GM18505 (cell line): ENCODE results near the gene RDH11.
"Not testable (repeated sequence)": the region's sequence is repeated elsewhere in the genome, so short reads cannot be mapped to it uniquely, and the experiment has no call there.

Source experiments
- ATAC-seq: cut with Tn5 transposase; IDR thresholded peaks from one replicate; pipeline ENCODE4 v1.9.1; 2021; ENCODE audit not compliant: unreplicated experiment
- POLR2A ChIP-seq: IDR thresholded peaks from 4 replicates; pipeline ENCODE4 v1.6.1; 2011; ENCODE audit warnings: borderline replicate concordance; ENCODE audit not compliant: insufficient read depth, insufficient read length; ENCODE audit errors: extremely low read depth

RDH11 gene

GRCh38 chr14:67695394-67695949 is at the start of gene RDH11:
TSS of gene RDH11 (minus strand) at chr14:67695764. CDS start at chr14:67695703, 61 bp downstream.
- TF ChIP-seq POLR2A = peak; percentile 95
- peak; percentile 87 for ATAC-seq

GRCh38 chr14:67744046-67744445 is 48.5 kb upstream of the RDH11 start:
- no peak for ATAC-seq
- no peak for TF ChIP-seq POLR2A

- no peak for ATAC-seq
- no peak for TF ChIP-seq POLR2A
Measured at GRCh38 chr14:67738740-67739504, 43.4 kb upstream of the RDH11 start.

GRCh38 chr14:67736771-67737170 is 41.2 kb upstream of the RDH11 start:
- ATAC-seq = no peak
- TF ChIP-seq POLR2A = no peak

- no peak for ATAC-seq
- TF ChIP-seq POLR2A = no peak
Measured at GRCh38 chr14:67735336-67736147, 40.0 kb upstream of the RDH11 start.

- ATAC-seq = no peak
- no peak for TF ChIP-seq POLR2A
Measured at GRCh38 chr14:67734675-67735074, 39.1 kb upstream of the RDH11 start.

- ATAC-seq = no peak
- TF ChIP-seq POLR2A = no peak
Measured at GRCh38 chr14:67733616-67734015, 38.1 kb upstream of the RDH11 start.

GRCh38 chr14:67729072-67729885 is 33.7 kb upstream of the RDH11 start:
- no peak for TF ChIP-seq POLR2A
- ATAC-seq = no peak

GRCh38 chr14:67728258-67728657 is 32.7 kb upstream of the RDH11 start:
- no peak for TF ChIP-seq POLR2A
- no peak for ATAC-seq

- no peak for ATAC-seq
- TF ChIP-seq POLR2A = no peak
Measured at GRCh38 chr14:67727361-67727760, 31.8 kb upstream of the RDH11 start.

GRCh38 chr14:67725171-67725570 is 29.6 kb upstream of the RDH11 start:
- ATAC-seq = no peak
- TF ChIP-seq POLR2A = no peak

GRCh38 chr14:67722293-67722692 is 26.7 kb upstream of the RDH11 start:
- no peak for ATAC-seq

GRCh38 chr14:67721875-67722274 is 26.3 kb upstream of the RDH11 start:
- TF ChIP-seq POLR2A = no peak
- no peak for ATAC-seq

More at GRCh38 chr14:67722293-67722692, 26.7 kb upstream of the RDH11 start:
- no peak for TF ChIP-seq POLR2A

GRCh38 chr14:67719866-67720265 is 24.3 kb upstream of the RDH11 start:
- no peak for ATAC-seq
- TF ChIP-seq POLR2A = no peak

- ATAC-seq = not testable (repeated sequence)
Measured at GRCh38 chr14:67719385-67719784, 23.8 kb upstream of the RDH11 start.
